ENCODE results near the gene DISP1.

DISP1 gene

GRCh38 chr1:222785529-222785928, 29.3 kb upstream of the DISP1 start:
- DNase-seq (ENCODE audit: low read depth) = no peak
- H3K4me3 ChIP-seq (ENCODE audit: control insufficient read depth, low read depth, low read length) = no peak overlapping the region
- TF ChIP-seq CTCF (IDR thresholded peaks at IDR 0.05; ENCODE audit: control insufficient read depth, insufficient read depth, low read depth, low read length, missing control alignments) = no peak

GRCh38 chr1:222786121-222786520, 28.7 kb upstream of the DISP1 start:
- TF ChIP-seq CTCF (IDR thresholded peaks at IDR 0.05; ENCODE audit: control insufficient read depth, insufficient read depth, low read depth, low read length, missing control alignments) = no peak
- DNase-seq (ENCODE audit: low read depth) = no peak
- H3K4me3 ChIP-seq (ENCODE audit: control insufficient read depth, low read depth, low read length) = no peak overlapping the region

GRCh38 chr1:222787729-222788128, 27.1 kb upstream of the DISP1 start:
- no peak for TF ChIP-seq CTCF (IDR thresholded peaks at IDR 0.05; ENCODE audit: control insufficient read depth, insufficient read depth, low read depth, low read length, missing control alignments)
- no peak overlapping the region for H3K4me3 ChIP-seq (ENCODE audit: control insufficient read depth, low read depth, low read length)
- DNase-seq (ENCODE audit: low read depth) = no peak

- no peak overlapping the region for H3K4me3 ChIP-seq (ENCODE audit: control insufficient read depth, low read depth, low read length)
- DNase-seq (ENCODE audit: low read depth) = no peak
- TF ChIP-seq CTCF (IDR thresholded peaks at IDR 0.05; ENCODE audit: control insufficient read depth, insufficient read depth, low read depth, low read length, missing control alignments) = no peak
Observed at GRCh38 chr1:222788402-222789156, 26.3 kb upstream of the DISP1 start.

GRCh38 chr1:222790115-222790514, 24.7 kb upstream of the DISP1 start:
- H3K4me3 ChIP-seq (ENCODE audit: control insufficient read depth, low read depth, low read length) = no peak overlapping the region
- no peak for TF ChIP-seq CTCF (IDR thresholded peaks at IDR 0.05; ENCODE audit: control insufficient read depth, insufficient read depth, low read depth, low read length, missing control alignments)
- no peak for DNase-seq (ENCODE audit: low read depth)

GRCh38 chr1:222790520-222790919, 24.3 kb upstream of the DISP1 start:
- no peak for TF ChIP-seq CTCF (IDR thresholded peaks at IDR 0.05; ENCODE audit: control insufficient read depth, insufficient read depth, low read depth, low read length, missing control alignments)
- H3K4me3 ChIP-seq (ENCODE audit: control insufficient read depth, low read depth, low read length) = no peak overlapping the region
- no peak for DNase-seq (ENCODE audit: low read depth)

Measured in AG09309 (cell line).